Kidney (tissue), 14 donors: ENCODE results near the gene TMOD1. TPM values are rescaled to one million over a fixed set of nuclear protein-coding genes. Genes with fewer than 3 reads are reported as not detected.

ENCODE experiments used
- DNase-seq, 5 donors: peaks; one replicate each; pipeline ENCODE4 v3.0.0-alpha.2; 2013 to 2020
- FAIRE-seq: peaks from 2 replicates; lab custom pipeline; 2012; peaks lifted over from hg19 to GRCh38; lab: Jason Lieb, UNC
- H3K27ac ChIP-seq, 2 donors: one replicate each; pipeline ENCODE4 v1.7.0; 2013; ENCODE audit warnings: low read depth in 2 of 2, low read length in 2 of 2, inconsistent platforms in 1 of 2
- H3K27me3 ChIP-seq: one replicate; pipeline ENCODE4 v1.7.1; 2013; ENCODE audit warnings: low read length, inconsistent platforms; ENCODE audit not compliant: control insufficient read depth, insufficient read depth
- H3K36me3 ChIP-seq, 3 donors: one replicate each; pipeline versions ENCODE4 v1.7.0 to v1.7.1; 2013; ENCODE audit warnings: low read length in 3 of 3, control low read depth in 1 of 3, inconsistent platforms in 1 of 3; ENCODE audit not compliant: insufficient read depth in 3 of 3, control insufficient read depth in 2 of 3
- H3K4me1 ChIP-seq, 3 donors: one replicate each; pipeline versions ENCODE4 v1.7.0 to v1.7.1; 2013; ENCODE audit warnings: low read length in 3 of 3, inconsistent platforms in 1 of 3, low read depth in 1 of 3; ENCODE audit not compliant: control insufficient read depth in 2 of 3, insufficient read depth in 2 of 3
- H3K4me3 ChIP-seq, 3 donors: one replicate each; pipeline versions ENCODE4 v1.7.0 to v1.8.1; 2013; ENCODE audit warnings: low read length in 3 of 3, control low read depth in 1 of 3, inconsistent platforms in 1 of 3
- H3K9ac ChIP-seq, 3 donors: one replicate each; pipeline versions ENCODE4 v1.7.0 to v1.7.1; 2013; ENCODE audit warnings: low read length in 3 of 3, control low read depth in 1 of 3, inconsistent platforms in 1 of 3
- H3K9me3 ChIP-seq, 3 donors: one replicate each; pipeline versions ENCODE4 v1.7.0 to v1.7.1; 2013; ENCODE audit warnings: low read length in 3 of 3, control low read depth in 1 of 3, inconsistent platforms in 1 of 3; ENCODE audit not compliant: control insufficient read depth in 2 of 3, insufficient read depth in 1 of 3
- CTCF ChIP-seq: IDR thresholded peaks from 3 replicates; pipeline ENCODE4 v1.5.1; 2012; ENCODE audit warnings: mild to moderate bottlenecking, moderate library complexity, borderline replicate concordance; ENCODE audit not compliant: insufficient read depth; ENCODE audit errors: extremely low read depth
- intact Hi-C: fragments of 100-400 bp; cut with DNase I; formaldehyde crosslinking; loops from one replicate; pipeline ENCODE4 v1.11.1; 2022
- polyA plus RNA-seq: library from polyadenylated mRNA; stranded (reverse); fragments of 350-450 nt; fragmentation: Illumina TruSeq; extraction: RNeasy Lipid Tissue Mini Kit (QIAGEN cat#74804); gene quantifications from one replicate; pipeline ENCODE4 v1.2.3, GENCODE V29; 2014; ENCODE audit warnings: low read depth, low replicate concordance; ENCODE audit not compliant: insufficient read depth
- total RNA-seq: library from RNA; stranded (reverse); fragmentation: NEBNext Ultra II Directional; extraction: Animal tissue kit (Norgen Biotek cat#: 25700); gene quantifications from one replicate; pipeline ENCODE4 v1.2.1, GENCODE V29; 2021
- donor health status: control.
- donor health status: control.
- donor health status: control.
- donor health status: control.
- donor health status: control.
- donor health status: DM: yes; HTN: yes; CAD: no.
- donor health status: Normal renal cell carcinoma (clear cell type).

TMOD1 gene
- total and polyA plus RNA-seq, 2 donors from 2014 or later: 8.1 to 14.9 TPM

- Histone ChIP-seq H3K27me3 (no peaks in the 10 kb centered on the region), H3K4me3 (no peak overlapping the region), H3K9me3 (no peaks in the 10 kb centered on the region), H3K4me1 (peaks cover 0 to 3% (median 0%) of the 10 kb centered on the region in 3 donors), H3K27ac (no peak overlapping the region), H3K36me3 (peaks cover 0 to 7% (median 5%) of the 10 kb centered on the region in 3 donors), H3K9ac (no peak overlapping the region)
- intact Hi-C loops: no loop called here
- no peak for TF ChIP-seq CTCF
- DNase-seq (no peak), FAIRE-seq (no peak)
Measured at GRCh38 chr9:97470076-97470475, 31.4 kb upstream of the TMOD1 start.

- no peaks in the 10 kb centered on the region for H3K9me3 ChIP-seq
- H3K27me3 ChIP-seq: no peaks in the 10 kb centered on the region
- H3K27ac ChIP-seq: no peak overlapping the region
- H3K4me3 ChIP-seq: no peak overlapping the region
- DNase-seq (no peak), FAIRE-seq (no peak)
- peaks cover 0 to 5% (median 0%) of the 10 kb centered on the region in 3 donors for H3K36me3 ChIP-seq
- peaks cover 0 to 3% (median 0%) of the 10 kb centered on the region in 3 donors for H3K4me1 ChIP-seq
- intact Hi-C loops: no loop called here
- no peak overlapping the region for H3K9ac ChIP-seq
- no peak for TF ChIP-seq CTCF
Measured at GRCh38 chr9:97473717-97474116, 27.7 kb upstream of the TMOD1 start.

GRCh38 chr9:97474372-97474925 is 27.0 kb upstream of the TMOD1 start:
- Histone ChIP-seq H3K4me3 (no peak overlapping the region), H3K9me3 (no peaks in the 10 kb centered on the region), H3K27me3 (no peaks in the 10 kb centered on the region), H3K36me3 (peaks cover 0 to 5% (median 0%) of the 10 kb centered on the region in 3 donors), H3K27ac (no peak overlapping the region), H3K4me1 (no peaks in the 10 kb centered on the region), H3K9ac (no peak overlapping the region)
- TF ChIP-seq CTCF: no peak
- FAIRE-seq (no peak), DNase-seq (no peak)
- intact Hi-C loops: no loop called here

- FAIRE-seq: no peak
- intact Hi-C loops: no loop called here
- Histone ChIP-seq H3K4me3 (no peak overlapping the region), H3K4me1 (no peaks in the 10 kb centered on the region), H3K9ac (no peak overlapping the region), H3K27me3 (no peaks in the 10 kb centered on the region), H3K27ac (no peak overlapping the region), H3K36me3 (peaks cover 0 to 5% (median 0%) of the 10 kb centered on the region in 3 donors), H3K9me3 (no peaks in the 10 kb centered on the region)
- DNase-seq: no peak
- TF ChIP-seq CTCF: no peak
Measured at GRCh38 chr9:97475059-97475458, 26.4 kb upstream of the TMOD1 start.
